Measurements from ENCODE around the gene EDEM1. TPM values are rescaled to one million over a fixed set of nuclear protein-coding genes. Genes with fewer than 3 reads are reported as not detected.

The EDEM1 gene
- total and polyA plus RNA-seq, 9 donors, result 11.5 to 43.4 (median 27.2) TPM

DNA sequence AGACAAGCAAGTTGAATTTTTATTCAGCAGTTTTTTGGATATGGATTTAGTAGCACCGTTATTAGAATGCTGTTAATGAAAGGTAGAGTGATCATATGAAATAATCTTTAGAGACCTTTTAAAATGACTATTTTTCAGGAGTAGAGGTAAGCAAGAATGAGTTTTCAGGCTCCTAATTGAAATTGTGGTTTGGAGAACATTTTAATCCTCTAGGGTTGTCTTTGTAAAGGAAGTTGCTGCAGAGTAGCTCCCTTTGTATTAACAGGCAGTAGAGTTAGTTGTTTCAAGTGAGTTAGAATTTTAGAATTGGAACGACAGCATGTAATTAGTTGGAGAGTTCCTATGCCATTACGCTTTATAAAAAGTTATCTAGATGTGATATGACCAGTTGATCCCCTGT, 27.2 kb upstream of the EDEM1 start:
- TF ChIP-seq POLR2A (IDR thresholded peaks at IDR 0.05) (no peak), EP300 (IDR thresholded peaks at IDR 0.05) (no peak)
- TF ChIP-seq, protein P1, sequence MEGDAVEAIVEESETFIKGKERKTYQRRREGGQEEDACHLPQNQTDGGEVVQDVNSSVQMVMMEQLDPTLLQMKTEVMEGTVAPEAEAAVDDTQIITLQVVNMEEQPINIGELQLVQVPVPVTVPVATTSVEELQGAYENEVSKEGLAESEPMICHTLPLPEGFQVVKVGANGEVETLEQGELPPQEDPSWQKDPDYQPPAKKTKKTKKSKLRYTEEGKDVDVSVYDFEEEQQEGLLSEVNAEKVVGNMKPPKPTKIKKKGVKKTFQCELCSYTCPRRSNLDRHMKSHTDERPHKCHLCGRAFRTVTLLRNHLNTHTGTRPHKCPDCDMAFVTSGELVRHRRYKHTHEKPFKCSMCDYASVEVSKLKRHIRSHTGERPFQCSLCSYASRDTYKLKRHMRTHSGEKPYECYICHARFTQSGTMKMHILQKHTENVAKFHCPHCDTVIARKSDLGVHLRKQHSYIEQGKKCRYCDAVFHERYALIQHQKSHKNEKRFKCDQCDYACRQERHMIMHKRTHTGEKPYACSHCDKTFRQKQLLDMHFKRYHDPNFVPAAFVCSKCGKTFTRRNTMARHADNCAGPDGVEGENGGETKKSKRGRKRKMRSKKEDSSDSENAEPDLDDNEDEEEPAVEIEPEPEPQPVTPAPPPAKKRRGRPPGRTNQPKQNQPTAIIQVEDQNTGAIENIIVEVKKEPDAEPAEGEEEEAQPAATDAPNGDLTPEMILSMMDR (IDR thresholded peaks at IDR 0.05), result no peak
- intact Hi-C loops (cut with DNase I), result no loop called here
- no peaks in the 10 kb centered on the region for H3K27me3 ChIP-seq
- no peak overlapping the region for H3K27ac ChIP-seq
- H3K9me3 ChIP-seq, result no peaks in the 10 kb centered on the region
- peaks cover 14% of the 10 kb centered on the region for H3K4me1 ChIP-seq (ENCODE audit: insufficient read depth)
- no peak for DNase-seq
- H3K36me3 ChIP-seq, result no peaks in the 10 kb centered on the region
- 80 to 87% (median 86%) methylated on average over 3 of the region's 3 CpGs for WGBS, 3 donors
- no peak overlapping the region for H3K4me3 ChIP-seq

DNA sequence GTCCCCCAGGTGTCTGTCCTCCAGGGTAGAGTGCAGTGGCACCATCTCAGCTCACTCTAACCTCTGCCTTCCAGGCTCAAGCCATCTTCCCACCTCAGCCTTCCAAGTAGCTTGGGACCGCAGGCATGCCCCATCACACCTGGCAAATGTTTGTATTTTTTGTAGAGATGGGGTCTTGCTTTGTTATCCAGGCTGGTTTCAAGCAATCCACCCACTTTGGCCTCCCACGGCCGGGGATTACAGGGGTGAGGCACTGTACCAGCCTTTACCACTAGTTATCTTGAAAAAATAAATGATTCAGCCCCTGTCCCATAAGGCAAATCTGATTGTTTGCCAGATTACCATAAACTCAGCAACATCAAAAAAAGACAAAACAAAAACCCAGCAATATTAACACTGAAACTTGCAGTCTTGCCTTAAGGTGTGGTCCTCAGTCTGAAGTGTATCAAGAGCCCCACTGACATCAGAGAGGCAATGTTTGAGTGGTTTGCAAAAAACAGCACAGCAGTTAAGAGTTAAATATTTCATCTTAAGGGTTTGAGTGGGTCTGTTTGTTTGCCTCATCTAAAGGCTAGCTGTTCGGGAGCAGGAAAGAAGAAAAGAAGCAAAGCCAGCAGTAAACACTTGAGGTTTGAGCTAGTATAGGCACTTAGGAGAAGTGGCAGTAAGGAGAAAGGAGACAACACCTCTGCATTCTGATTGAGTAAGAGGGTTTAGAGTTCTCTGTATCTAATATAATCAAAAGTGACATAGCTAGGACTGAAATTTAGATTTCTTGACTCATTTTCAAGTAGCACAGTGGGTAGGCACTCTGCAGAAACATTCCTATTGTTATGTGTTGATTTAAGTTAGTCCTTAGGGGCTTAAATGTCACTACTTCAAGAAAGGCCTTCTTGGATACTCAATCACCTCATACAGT, 26.3 kb upstream of the EDEM1 start:
- H3K4me1 ChIP-seq (ENCODE audit: insufficient read depth), result peaks cover 15% of the 10 kb centered on the region
- H3K27ac ChIP-seq, result no peak overlapping the region
- DNase-seq, result no peak
- WGBS, 3 donors, result 69 to 73% (median 72%) methylated on average over 4 of the region's 4 CpGs
- no peak overlapping the region for H3K4me3 ChIP-seq
- H3K36me3 ChIP-seq, result no peaks in the 10 kb centered on the region
- intact Hi-C loops (cut with DNase I), result no loop called here
- no peaks in the 10 kb centered on the region for H3K9me3 ChIP-seq
- no peaks in the 10 kb centered on the region for H3K27me3 ChIP-seq
- TF ChIP-seq POLR2A (IDR thresholded peaks at IDR 0.05) (no peak), EP300 (IDR thresholded peaks at IDR 0.05) (no peak)
- TF ChIP-seq, protein P1 (IDR thresholded peaks at IDR 0.05), result no peak

DNA sequence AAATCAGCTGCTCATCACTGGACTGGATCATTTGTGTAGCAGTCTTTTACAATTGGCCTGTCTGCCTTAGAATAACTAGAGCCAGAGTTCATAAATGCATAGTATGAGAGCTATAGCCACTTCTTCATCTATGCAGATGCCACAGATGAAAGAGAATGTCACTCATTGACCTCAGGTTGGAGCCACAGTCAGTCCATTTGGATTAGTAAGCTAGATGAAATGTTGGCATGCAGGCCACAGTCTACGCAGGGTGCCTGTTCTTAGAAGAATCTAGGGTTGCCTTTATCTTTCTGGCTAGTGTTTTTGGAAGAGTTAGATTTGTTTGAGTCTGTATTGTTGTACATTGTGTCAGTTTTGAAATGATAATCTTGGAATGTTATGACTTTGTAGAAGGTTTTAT, 25.4 kb upstream of the EDEM1 start:
- H3K27ac ChIP-seq, result no peak overlapping the region
- WGBS, 3 donors, result 7 to 14% (median 12%) methylated on average over 1 of the region's 1 CpG
- peaks cover 17% of the 10 kb centered on the region for H3K4me1 ChIP-seq (ENCODE audit: insufficient read depth)
- TF ChIP-seq EP300 (IDR thresholded peaks at IDR 0.05), result no peak
- no peak for TF ChIP-seq POLR2A (IDR thresholded peaks at IDR 0.05)
- TF ChIP-seq, protein P1 (IDR thresholded peaks at IDR 0.05), result no peak
- H3K4me3 ChIP-seq, result no peak overlapping the region
- H3K9me3 ChIP-seq, result no peaks in the 10 kb centered on the region
- no peak for DNase-seq
- intact Hi-C loops (cut with DNase I), result no loop called here
- H3K27me3 ChIP-seq, result no peaks in the 10 kb centered on the region
- no peaks in the 10 kb centered on the region for H3K36me3 ChIP-seq

DNA sequence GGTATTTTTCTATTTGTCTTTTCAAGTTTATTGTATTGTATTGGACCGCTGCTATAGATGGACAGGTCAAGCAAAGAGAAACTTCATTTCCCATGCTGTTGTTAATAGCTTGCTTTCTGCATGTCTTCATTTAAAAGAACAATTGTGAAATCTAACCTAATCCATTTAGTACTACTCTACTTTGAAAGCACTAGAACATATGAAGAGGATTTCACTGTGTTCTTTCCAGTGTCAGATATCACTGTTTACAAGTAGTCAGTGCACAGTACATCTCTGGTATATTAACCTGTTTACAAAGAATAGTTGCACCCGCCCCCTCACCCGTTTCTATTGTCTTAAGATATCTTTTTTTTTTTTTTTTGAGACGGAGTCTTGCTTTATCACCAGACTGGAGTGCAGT, 21.8 kb upstream of the EDEM1 start:
- DNase-seq, result no peak
- H3K4me3 ChIP-seq, result no peak overlapping the region
- H3K36me3 ChIP-seq, result no peaks in the 10 kb centered on the region
- no peaks in the 10 kb centered on the region for H3K27me3 ChIP-seq
- WGBS, 3 donors, result 84 to 91% (median 90%) methylated on average over 4 of the region's 4 CpGs
- TF ChIP-seq, protein P1 (IDR thresholded peaks at IDR 0.05), result no peak
- no peak for TF ChIP-seq POLR2A (IDR thresholded peaks at IDR 0.05)
- TF ChIP-seq EP300 (IDR thresholded peaks at IDR 0.05), result no peak
- H3K27ac ChIP-seq, result no peak overlapping the region
- intact Hi-C loops (cut with DNase I), result no loop called here
- peaks cover 15% of the 10 kb centered on the region for H3K4me1 ChIP-seq (ENCODE audit: insufficient read depth)
- no peaks in the 10 kb centered on the region for H3K9me3 ChIP-seq

Measured in ovary (tissue), 9 donors.